Keratinocyte (primary cell): Measurements from ENCODE around the gene CEACAM7. TPM values are rescaled to one million over a fixed set of nuclear protein-coding genes. Genes with fewer than 3 reads are reported as not detected.
"Not testable (repeated sequence)": the region's sequence is repeated elsewhere in the genome, so short reads cannot be mapped to it uniquely, and the experiment has no call there.

Source experiments
- DNase-seq: peaks from one replicate; pipeline ENCODE4 v3.0.0-alpha.2; 2011; ENCODE audit warnings: low read depth, missing footprints, low spot score
- FAIRE-seq: peaks from 2 replicates; lab custom pipeline; 2011; peaks lifted over from hg19 to GRCh38; lab: Jason Lieb, UNC
- H2AFZ ChIP-seq: 2 replicates; pipeline ENCODE4 v1.6.0; 2012; ENCODE audit warnings: low read length, control low read depth, inconsistent platforms; ENCODE audit not compliant: control insufficient read depth
- H3K27ac ChIP-seq: 2 replicates; pipeline ENCODE4 v1.5.1; 2011; ENCODE audit warnings: low read length; ENCODE audit not compliant: control insufficient read depth, insufficient read depth
- H3K27me3 ChIP-seq: 3 replicates; pipeline ENCODE4 v1.6.0; 2011; ENCODE audit warnings: low read length; ENCODE audit not compliant: control insufficient read depth, insufficient read depth; ENCODE audit errors: extremely low read depth
- H3K36me3 ChIP-seq, 2 experiments: 2 replicates in 1 of 2; 3 replicates in 1 of 2; pipeline ENCODE4 v1.5.1; 2011; ENCODE audit warnings: low read length in 2 of 2, mild to moderate bottlenecking in 1 of 2; ENCODE audit not compliant: control insufficient read depth in 2 of 2, insufficient read depth in 2 of 2; ENCODE audit errors: extremely low read depth in 1 of 2
- H3K4me1 ChIP-seq: 3 replicates; pipeline ENCODE4 v1.5.1; 2011; ENCODE audit warnings: low read length; ENCODE audit not compliant: control insufficient read depth, insufficient read depth; ENCODE audit errors: extremely low read depth
- H3K4me2 ChIP-seq: 3 replicates; pipeline ENCODE4 v1.6.0; 2011; ENCODE audit warnings: low read depth, low read length; ENCODE audit not compliant: control insufficient read depth, insufficient read depth; ENCODE audit errors: extremely low read depth
- H3K4me3 ChIP-seq, 3 experiments: fragments of 200-600 bp in 1 of 3; sonication (generic) in 1 of 3; 2 replicates in 2 of 3; 3 replicates in 1 of 3; pipeline ENCODE4 v1.5.1; 2011 to 2016; ENCODE audit warnings: low read length in 3 of 3, mild to moderate bottlenecking in 3 of 3, control low read depth in 2 of 3, inconsistent platforms in 1 of 3, low read depth in 1 of 3, mixed read lengths in 1 of 3, mixed run types in 1 of 3, moderate library complexity in 1 of 3; ENCODE audit not compliant: control insufficient read depth in 2 of 3, insufficient read depth in 2 of 3; ENCODE audit errors: extremely low read depth in 1 of 3
- H3K79me2 ChIP-seq: 2 replicates; pipeline ENCODE4 v1.6.0; 2012; ENCODE audit warnings: low read length; ENCODE audit not compliant: control insufficient read depth, insufficient read depth
- H3K9ac ChIP-seq: 3 replicates; pipeline ENCODE4 v1.6.0; 2011; ENCODE audit warnings: low read length; ENCODE audit not compliant: control insufficient read depth, insufficient read depth; ENCODE audit errors: extremely low read depth
- H3K9me1 ChIP-seq: 3 replicates; pipeline ENCODE4 v1.6.0; 2011; ENCODE audit warnings: low read length; ENCODE audit not compliant: control insufficient read depth, insufficient read depth; ENCODE audit errors: extremely low read depth
- H3K9me3 ChIP-seq: 2 replicates; pipeline ENCODE4 v1.5.1; 2012; ENCODE audit warnings: low read depth, low read length; ENCODE audit not compliant: control insufficient read depth
- H4K20me1 ChIP-seq: 3 replicates; pipeline ENCODE4 v1.6.0; 2011; ENCODE audit warnings: low read length; ENCODE audit not compliant: control insufficient read depth, insufficient read depth; ENCODE audit errors: extremely low read depth
- CTCF ChIP-seq, 3 experiments: IDR thresholded peaks in 1 of 3; conservative IDR thresholded peaks in 1 of 3; optimal IDR thresholded peaks in 1 of 3; 2 replicates in 2 of 3; 3 replicates in 1 of 3; pipeline versions ENCODE3 to v1.5.1; 2011; ENCODE audit warnings: low read length in 3 of 3, mild to moderate bottlenecking in 3 of 3, moderate library complexity in 2 of 3, control low read depth in 1 of 3, inconsistent platforms in 1 of 3; ENCODE audit not compliant: insufficient read depth in 2 of 3; ENCODE audit errors: extremely low read depth in 1 of 3
- EZH2 ChIP-seq: IDR thresholded peaks from one replicate; pipeline ENCODE4 v1.6.1; 2012; ENCODE audit warnings: inconsistent platforms, mild to moderate bottlenecking, low read length, moderate library complexity
- dilution Hi-C: fragments of 300-500 bp; cut with MboI; formaldehyde crosslinking; loops from one replicate; pipeline ENCODE4 v1.7.0; 2020; ENCODE audit warnings: low sequenced_read_pairs; ENCODE audit not compliant: extremely low pct_ligation_motif_present
- polyA plus RNA-seq, 5 experiments: library from polyadenylated mRNA; depleted of rRNA in 3 of 5; stranded (reverse) in 3 of 5; stranded (forward) in 1 of 5; unstranded in 1 of 5; fragments of >200 nt; gene quantifications; 1 replicate in 1 of 5; 2 replicates in 3 of 5; 3 replicates in 1 of 5; pipeline versions ENCODE4 v1.2.1 to v1.2.3, GENCODE V29; 2011 to 2012; ENCODE audit warnings: missing spikeins in 2 of 5, low read depth in 1 of 5, low replicate concordance in 1 of 5

The CEACAM7 gene
- polyA plus RNA-seq, 1 donor (not counting 4 experiments of a cell fraction or from before 2014, with no cell fraction given): not detected

GRCh38 chr19:41711376-41712261, 23.5 kb upstream of the CEACAM7 start:
- H3K79me2 ChIP-seq: no peaks in the 10 kb centered on the region
- H3K9me3 ChIP-seq: no peaks in the 10 kb centered on the region
- no peaks in the 10 kb centered on the region for H3K36me3 ChIP-seq
- no peak overlapping the region for H3K9ac ChIP-seq
- H3K9me1 ChIP-seq: no peaks in the 10 kb centered on the region
- H3K4me2 ChIP-seq: no peak overlapping the region
- no peak for DNase-seq
- FAIRE-seq: no peak
- dilution Hi-C loops: no loop called here
- H3K4me3 ChIP-seq: no peak overlapping the region
- no peaks in the 10 kb centered on the region for H3K27me3 ChIP-seq
- no peaks in the 10 kb centered on the region for H4K20me1 ChIP-seq
- H3K4me1 ChIP-seq: no peaks in the 10 kb centered on the region
- TF ChIP-seq EZH2 (no peak), CTCF (optimal IDR thresholded peaks at IDR 0.05 in 1 of 3, IDR thresholded peaks at IDR 0.05 in 1 of 3, conservative IDR thresholded peaks at IDR 0.05 in 1 of 3; ENCODE audit: extremely low read depth in 1 of 3, insufficient read depth in 2 of 3, low read length in 3 of 3) (no peak)
- no peak overlapping the region for H2AFZ ChIP-seq
- H3K27ac ChIP-seq: no peak overlapping the region

DNA sequence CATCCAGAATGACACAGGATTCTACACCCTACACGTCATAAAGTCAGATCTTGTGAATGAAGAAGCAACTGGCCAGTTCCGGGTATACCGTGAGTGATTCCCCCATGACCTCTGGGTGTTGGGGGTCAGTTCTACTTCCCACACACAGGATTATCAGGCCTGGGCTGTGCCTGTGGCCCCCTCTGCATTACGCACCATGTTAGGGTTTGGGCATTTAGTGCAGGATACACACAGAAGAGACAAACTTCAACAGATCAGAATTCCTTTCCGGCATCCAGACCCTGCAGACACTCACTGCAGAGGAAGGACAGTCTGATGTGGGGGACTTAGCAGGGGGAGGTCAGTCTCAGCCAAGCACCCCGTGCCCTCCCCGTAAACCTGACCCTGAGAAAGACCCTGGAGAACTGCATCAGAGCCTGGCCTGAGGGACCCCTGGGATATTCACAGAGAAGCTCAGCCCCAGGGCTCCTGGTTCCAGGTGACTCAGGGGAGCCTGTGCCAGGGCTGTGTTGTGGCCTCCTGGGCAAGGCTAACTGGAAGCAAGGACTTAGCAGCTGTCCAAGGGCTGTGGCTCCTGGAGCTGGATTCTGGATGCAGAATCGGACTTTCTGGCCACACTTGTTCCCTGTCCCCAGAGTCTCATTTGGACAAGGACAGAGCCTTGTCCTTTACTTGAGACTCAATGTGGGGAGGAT, 22.0 kb upstream of the CEACAM7 start:
- no peak overlapping the region for H2AFZ ChIP-seq
- H3K4me1 ChIP-seq: no peaks in the 10 kb centered on the region
- peaks cover 4% of the 10 kb centered on the region for H4K20me1 ChIP-seq
- H3K27me3 ChIP-seq: no peaks in the 10 kb centered on the region
- H3K9me3 ChIP-seq: no peaks in the 10 kb centered on the region
- no peak for TF ChIP-seq CTCF (optimal IDR thresholded peaks at IDR 0.05 in 1 of 3, IDR thresholded peaks at IDR 0.05 in 1 of 3, conservative IDR thresholded peaks at IDR 0.05 in 1 of 3; ENCODE audit: extremely low read depth in 1 of 3, insufficient read depth in 2 of 3, low read length in 3 of 3)
- no peak for TF ChIP-seq EZH2
- dilution Hi-C loops: no loop called here
- H3K9ac ChIP-seq: no peak overlapping the region
- H3K9me1 ChIP-seq: no peaks in the 10 kb centered on the region
- DNase-seq (no peak), FAIRE-seq (no peak)
- no peak overlapping the region for H3K4me3 ChIP-seq
- no peaks in the 10 kb centered on the region for H3K79me2 ChIP-seq
- no peak overlapping the region for H3K4me2 ChIP-seq
- H3K36me3 ChIP-seq: no peaks in the 10 kb centered on the region
- no peak overlapping the region for H3K27ac ChIP-seq

DNA sequence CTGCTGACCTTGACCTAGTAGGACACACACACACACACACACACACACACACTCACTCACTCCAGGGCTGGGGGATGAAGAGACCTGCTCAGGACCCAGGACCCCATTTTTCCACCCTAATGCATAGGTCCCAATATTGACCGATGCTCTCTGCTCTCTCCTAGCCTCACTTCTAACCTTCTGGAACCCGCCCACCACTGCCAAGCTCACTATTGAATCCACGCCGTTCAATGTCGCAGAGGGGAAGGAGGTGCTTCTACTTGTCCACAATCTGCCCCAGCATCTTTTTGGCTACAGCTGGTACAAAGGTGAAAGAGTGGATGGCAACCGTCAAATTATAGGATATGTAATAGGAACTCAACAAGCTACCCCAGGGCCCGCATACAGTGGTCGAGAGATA, 21.4 kb upstream of the CEACAM7 start:
- H3K9me3 ChIP-seq, H2AFZ ChIP-seq, H3K4me1 ChIP-seq, H3K4me2 ChIP-seq, DNase-seq, H4K20me1 ChIP-seq, H3K27ac ChIP-seq, H3K4me3 ChIP-seq, H3K27me3 ChIP-seq, H3K9me1 ChIP-seq, FAIRE-seq, H3K79me2 ChIP-seq, H3K36me3 ChIP-seq, dilution Hi-C loops, H3K9ac ChIP-seq: not testable (repeated sequence)
